Measurements from ENCODE around the gene GPHN. TPM values are rescaled to one million over a fixed set of nuclear protein-coding genes. Genes with fewer than 3 reads are reported as not detected.

GPHN gene
- total and polyA plus RNA-seq, 10 of the 15 experiments (the other 5 are each of a cell fraction or from before 2014, with no cell fraction given), result 22.3 to 48.8 (median 33.1) TPM

- no peak for TF ChIP-seq REST (IDR thresholded peaks at IDR 0.05; ENCODE audit: low read depth, low read length)
- no peak for TF ChIP-seq NRF1 (conservative IDR thresholded peaks at IDR 0.05; ENCODE audit: low read depth, low read length)
These were observed 571.9 kb downstream of the GPHN start (continued) for GRCh38 chr14:67079846-67080245.

DNA sequence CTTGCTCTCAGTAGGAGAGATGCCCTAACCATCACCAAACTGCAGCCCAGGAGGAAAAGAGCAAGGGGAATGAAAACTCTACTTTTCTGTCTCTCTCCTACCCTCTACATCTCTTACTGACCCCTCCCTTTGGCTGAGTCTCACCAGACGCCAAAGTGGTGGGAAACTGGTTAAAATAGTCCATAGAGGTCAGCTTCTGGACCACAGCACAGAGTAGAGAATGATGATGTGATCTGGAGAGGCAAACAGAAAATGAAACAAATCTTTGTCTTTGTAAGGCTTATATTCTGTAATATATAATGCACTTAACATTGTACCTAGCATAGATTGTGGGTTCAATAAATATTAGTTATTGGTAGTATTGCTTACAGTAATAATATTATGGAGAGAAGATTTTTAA, 600.3 kb downstream of the GPHN start:
- no peak for FAIRE-seq
- Histone ChIP-seq H3K79me2 (ENCODE audit: control insufficient read depth, insufficient read depth, low read length) (no peaks in the 10 kb centered on the region), H4K20me1 (ENCODE audit: control insufficient read depth, insufficient read depth) (no peaks in the 10 kb centered on the region), H3K4me1 (ENCODE audit: control insufficient read depth, insufficient read depth, low read length) (no peaks in the 10 kb centered on the region), H3K4me2 (ENCODE audit: control insufficient read depth, insufficient read depth) (no peak overlapping the region), H3K4me3 (no peak overlapping the region), H3K27me3 (replicated peaks in 1 of 2; ENCODE audit: control insufficient read depth in 2 of 2, insufficient read depth in 2 of 2, low read length in 1 of 2) (no peaks in the 10 kb centered on the region), H2AFZ (ENCODE audit: control insufficient read depth, low read depth, low read length) (no peak overlapping the region), H3K9ac (ENCODE audit: control insufficient read depth, insufficient read depth, low read length) (no peak overlapping the region), H3K9me3 (replicated peaks; ENCODE audit: control insufficient read depth, insufficient read depth, low read length) (no peaks in the 10 kb centered on the region; the same call in 1 of the 3 replicates), H3K27ac (ENCODE audit: control insufficient read depth, insufficient read depth) (no peak overlapping the region), H3K36me3 (ENCODE audit: control insufficient read depth in 2 of 2, insufficient read depth in 2 of 2, low read length in 1 of 2) (no peaks in the 10 kb centered on the region; a peak in 3 of 4 replicates)
- CTCF ChIA-PET, result interaction anchor here (1.0 to 1.4 kb wide), 3 partner anchors 11 to 705 kb away, joined by 3 to 5 read pairs (median 4); no protein-coding TSS in a partner anchor
- RAD21 ChIA-PET (ENCODE audit: unreplicated experiment), result interaction anchor here (1.1 kb wide), 1 partner anchor 177 kb away, joined by 5 read pairs; no protein-coding TSS in a partner anchor
- POLR2A ChIA-PET, result no interaction called here
- SMC1A ChIA-PET (ENCODE audit: uncharacterized antibody, unreplicated experiment), result interaction anchor here (1.1 to 1.6 kb wide), 2 partner anchors 13 to 15 kb away, joined by 4 to 5 read pairs; no protein-coding TSS in a partner anchor
- ATAC-seq, result peak; percentile 63
- intact Hi-C loops (cut with micrococcal nuclease; ENCODE audit: unreplicated experiment), result no loop called here
- BruUV-seq (replicated peaks), result no TSS peak
- TF ChIP-seq EP300 (IDR thresholded peaks at IDR 0.05; ENCODE audit: borderline replicate concordance in 1 of 2, control insufficient read depth in 1 of 2, low read depth in 2 of 2, low read length in 2 of 2) (no peak), RUNX3 (IDR thresholded peaks at IDR 0.05; ENCODE audit: low read length) (peak; percentile 11; the same call in 1 of the 2 replicates)
- in situ Hi-C loops (cut with MboI), result no loop called here
- no peak for DNase-seq (ENCODE audit: low read depth, low spot score)
- 53% methylated on average over 1 of the region's 1 CpG for WGBS (ENCODE audit: insufficient coverage, insufficient replicate concordance, low lambda C conversion rate, missing lambda C conversion rate)
